H9 (cell line): ENCODE measurements around the gene PDCD1. TPM values are rescaled to one million over a fixed set of nuclear protein-coding genes. Genes with fewer than 3 reads are reported as not detected.
A peak's percentile ranks its signal among the peaks of the same experiment; 100 is the strongest.

Experiments
- DNase-seq: peaks from one replicate; pipeline ENCODE4 v3.0.0-alpha.2; 2017
- H2AFZ ChIP-seq: one replicate; pipeline ENCODE4 v1.6.1; 2013; ENCODE audit warnings: mild to moderate bottlenecking, low read length, control low read depth, moderate library complexity
- H2AK5ac ChIP-seq: 2 replicates; pipeline ENCODE4 v1.6.1; 2013; ENCODE audit warnings: low read length, control low read depth, mixed read lengths; ENCODE audit not compliant: insufficient read length
- H2BK120ac ChIP-seq: one replicate; pipeline ENCODE4 v1.6.1; 2013; ENCODE audit warnings: low read depth, mild to moderate bottlenecking, low read length, control low read depth, inconsistent platforms; ENCODE audit not compliant: poor library complexity, severe bottlenecking
- H2BK12ac ChIP-seq: 2 replicates; pipeline ENCODE4 v1.6.1; 2013; ENCODE audit warnings: low read length, control low read depth, mixed read lengths, low read depth; ENCODE audit not compliant: insufficient read length
- H2BK15ac ChIP-seq: 2 replicates; pipeline ENCODE4 v1.6.1; 2013; ENCODE audit warnings: low read depth, low read length, control low read depth
- H2BK20ac ChIP-seq: one replicate; pipeline ENCODE4 v1.6.1; 2013; ENCODE audit warnings: low read depth, mild to moderate bottlenecking, low read length, control low read depth, inconsistent platforms; ENCODE audit not compliant: poor library complexity, severe bottlenecking
- H2BK5ac ChIP-seq: 2 replicates; pipeline ENCODE4 v1.6.1; 2013; ENCODE audit warnings: low read length, control low read depth, mixed read lengths; ENCODE audit not compliant: insufficient read length
- H3K14ac ChIP-seq: 2 replicates; pipeline ENCODE4 v1.6.1; 2013; ENCODE audit warnings: low read length, control low read depth; ENCODE audit not compliant: insufficient read depth
- H3K18ac ChIP-seq: 2 replicates; pipeline ENCODE4 v1.6.1; 2013; ENCODE audit warnings: low read depth, mild to moderate bottlenecking, mixed read lengths, low read length, control low read depth; ENCODE audit not compliant: insufficient read length
- H3K23ac ChIP-seq: 2 replicates; pipeline ENCODE4 v1.6.1; 2013; ENCODE audit warnings: low read length, control low read depth, mixed read lengths, low read depth; ENCODE audit not compliant: insufficient read length
- H3K23me2 ChIP-seq: 2 replicates; pipeline ENCODE4 v1.6.1; 2013; ENCODE audit warnings: low read depth, mild to moderate bottlenecking, mixed read lengths, low read length, control low read depth; ENCODE audit not compliant: insufficient read length, poor library complexity, severe bottlenecking
- H3K27ac ChIP-seq: 2 replicates; pipeline ENCODE4 v1.5.1; 2013; ENCODE audit warnings: low read length, control low read depth, mixed read lengths, low read depth; ENCODE audit not compliant: insufficient read length
- H3K27me3 ChIP-seq: 2 replicates; pipeline ENCODE4 v1.6.1; 2013; ENCODE audit warnings: low read length, control low read depth, inconsistent platforms; ENCODE audit not compliant: insufficient read depth
- H3K4ac ChIP-seq: 2 replicates; pipeline ENCODE4 v1.6.1; 2013; ENCODE audit warnings: low read depth, mild to moderate bottlenecking, control low read depth, inconsistent platforms, low read length, moderate library complexity
- H3K4me1 ChIP-seq: 2 replicates; pipeline ENCODE4 v1.6.1; 2013; ENCODE audit warnings: low read length, control low read depth, inconsistent platforms; ENCODE audit not compliant: insufficient read depth
- H3K4me2 ChIP-seq: 2 replicates; pipeline ENCODE4 v1.6.1; 2013; ENCODE audit warnings: low read length, control low read depth, mixed read lengths; ENCODE audit not compliant: insufficient read length, insufficient read depth
- H3K56ac ChIP-seq: 2 replicates; pipeline ENCODE4 v1.6.1; 2013; ENCODE audit warnings: low read depth, mild to moderate bottlenecking, mixed read lengths, low read length, control low read depth; ENCODE audit not compliant: insufficient read length
- H3K79me1 ChIP-seq: 2 replicates; pipeline ENCODE4 v1.6.1; 2013; ENCODE audit warnings: low read depth, mild to moderate bottlenecking, moderate library complexity, low read length, control low read depth, inconsistent platforms; ENCODE audit not compliant: insufficient read depth, poor library complexity, severe bottlenecking
- H3K79me2 ChIP-seq: 2 replicates; pipeline ENCODE4 v1.6.1; 2013; ENCODE audit warnings: low read length, control low read depth, inconsistent platforms; ENCODE audit not compliant: insufficient read depth
- H3K9ac ChIP-seq: 2 replicates; pipeline ENCODE4 v1.6.1; 2013; ENCODE audit warnings: low read length, control low read depth, mixed read lengths; ENCODE audit not compliant: insufficient read length; ENCODE audit errors: extremely low read depth
- H3K9me3 ChIP-seq: one replicate; pipeline ENCODE4 v1.6.1; 2013; ENCODE audit warnings: low read depth, low read length, inconsistent platforms; ENCODE audit not compliant: control insufficient read depth
- H3T11ph ChIP-seq: one replicate; pipeline ENCODE4 v1.6.1; 2013; ENCODE audit warnings: mild to moderate bottlenecking, low read length, control low read depth, inconsistent platforms
- H4K20me1 ChIP-seq: one replicate; pipeline ENCODE4 v1.6.1; 2013; ENCODE audit not compliant: control insufficient read depth, insufficient read length, insufficient read depth
- H4K5ac ChIP-seq: 2 replicates; pipeline ENCODE4 v1.6.1; 2013; ENCODE audit warnings: low read depth, mild to moderate bottlenecking, mixed read lengths, low read length, control low read depth; ENCODE audit not compliant: insufficient read length
- H4K8ac ChIP-seq: replicated peaks from 2 replicates; pipeline ENCODE4 v1.6.1; 2013; ENCODE audit warnings: low read length, control low read depth, mixed read lengths, low read depth; ENCODE audit not compliant: insufficient read length
- H4K91ac ChIP-seq: 2 replicates; pipeline ENCODE4 v1.6.1; 2013; ENCODE audit warnings: low read depth, mild to moderate bottlenecking, moderate library complexity, mixed read lengths, low read length, control low read depth; ENCODE audit not compliant: insufficient read length
- H3K27ac Mint-ChIP-seq, 3 experiments: 2 replicates in 2 of 3; 3 replicates in 1 of 3; pipeline ENCODE4 v1.8.0; 2020 to 2021; ENCODE audit warnings: mixed read lengths in 3 of 3, mild to moderate bottlenecking in 1 of 3, moderate library complexity in 1 of 3
- H3K27me3 Mint-ChIP-seq: 2 replicates; pipeline ENCODE4 v1.8.0; 2021; ENCODE audit warnings: low read depth, mild to moderate bottlenecking, moderate library complexity, mixed read lengths
- H3K36me3 Mint-ChIP-seq, 3 experiments: 2 replicates in 2 of 3; 3 replicates in 1 of 3; pipeline ENCODE4 v1.8.0; 2020 to 2021; ENCODE audit warnings: low read depth in 3 of 3, mixed read lengths in 3 of 3; ENCODE audit not compliant: insufficient read depth in 1 of 3
- H3K4me1 Mint-ChIP-seq, 2 experiments: 2 replicates each; pipeline ENCODE4 v1.8.0; 2020; ENCODE audit warnings: mixed read lengths in 2 of 2
- H3K4me3 Mint-ChIP-seq, 2 experiments: 2 replicates in 1 of 2; 3 replicates in 1 of 2; pipeline ENCODE4 v1.8.0; 2020 to 2021; ENCODE audit warnings: mild to moderate bottlenecking in 2 of 2, mixed read lengths in 2 of 2, moderate library complexity in 1 of 2
- H3K9me3 Mint-ChIP-seq, 2 experiments: 2 replicates in 1 of 2; 3 replicates in 1 of 2; pipeline ENCODE4 v1.8.0; 2020; ENCODE audit warnings: mild to moderate bottlenecking in 2 of 2, mixed read lengths in 2 of 2, moderate library complexity in 1 of 2
- WGBS: extraction: QIAGEN DNeasy Blood & Tissue Kit; methylation state at CpG from one replicate; pipeline ENCODE4 v1.1.7; 2013; ENCODE audit warnings: missing lambda C conversion rate, low lambda C conversion rate, mixed read lengths; ENCODE audit not compliant: insufficient read length; ENCODE audit errors: extremely low coverage; 5-methylcytosine and 5-hydroxymethylcytosine counted together
- total RNA-seq: library from RNA; stranded (reverse); gene quantifications from 2 replicates; pipeline ENCODE4 v1.2.1, GENCODE V29; 2021
- TF ChIP-seq, protein P1 (sequence below): fragments of 200-600 bp; sonication (generic); conservative IDR thresholded peaks from 3 replicates; pipeline ENCODE4 v1.8.0; 2021; ENCODE audit warnings: antibody characterized with exemption, mild to moderate bottlenecking

The PDCD1 gene
- total RNA-seq, 1 experiment from 2014 or later, result 1.6 TPM

DNA sequence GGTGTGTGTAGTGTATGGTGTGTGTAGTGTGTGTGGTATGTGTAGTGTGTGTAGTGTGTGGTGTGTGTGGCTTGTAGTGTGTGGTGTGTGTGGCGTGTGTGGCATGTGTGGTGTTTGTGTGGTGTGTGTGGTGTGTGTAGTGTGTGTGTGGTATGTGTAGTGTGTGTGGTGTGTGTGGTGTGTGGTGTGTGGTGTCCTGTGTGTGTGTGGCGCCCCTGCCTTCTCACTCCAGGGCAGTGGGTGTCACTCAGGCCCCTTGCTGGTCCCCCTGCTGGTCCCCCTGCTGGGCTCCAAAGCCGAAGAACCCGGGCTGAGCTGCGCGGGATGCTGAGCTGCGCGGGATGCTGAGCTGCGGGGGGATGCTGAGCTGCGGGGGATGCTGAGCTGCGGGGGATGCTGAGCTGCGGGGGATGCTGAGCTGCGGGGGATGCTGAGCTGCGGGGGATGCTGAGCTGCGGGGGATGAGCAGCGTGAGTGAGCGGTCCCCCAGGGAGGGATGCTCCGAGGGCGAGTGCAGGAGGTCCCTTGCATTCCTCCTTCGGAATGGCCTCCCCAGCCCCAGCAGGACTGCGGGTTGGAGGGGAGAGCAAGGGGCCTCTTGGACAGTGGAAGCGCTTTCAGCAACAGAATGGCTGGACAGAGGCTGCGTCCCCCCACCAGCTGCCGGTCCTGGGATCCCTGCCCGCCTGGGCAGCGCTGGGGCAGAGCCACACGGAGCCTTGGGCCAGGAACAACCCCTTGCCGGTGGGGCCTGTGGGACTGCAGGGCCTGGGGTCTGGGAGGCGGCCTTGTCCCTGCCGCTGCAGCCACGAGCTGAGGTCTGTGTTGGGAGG lies 7.5 kb upstream of the PDCD1 start:
- H2BK120ac ChIP-seq, result no peak overlapping the region
- H3K14ac ChIP-seq, result no peak overlapping the region
- peak overlapping the region in 1 of 2 experiments; percentile 48; a peak in 2 of 5 replicates for H3K4me3 Mint-ChIP-seq
- no peak overlapping the region for H4K91ac ChIP-seq
- H4K8ac ChIP-seq, result no peak overlapping the region
- no peak overlapping the region for H3K9ac ChIP-seq
- H3K9me3 ChIP-seq, result no peaks in the 10 kb centered on the region
- H3T11ph ChIP-seq, result no peak overlapping the region
- H3K4me1 Mint-ChIP-seq, result peaks cover 4 to 21% of the 10 kb centered on the region in 2 experiments
- TF ChIP-seq, protein P1, sequence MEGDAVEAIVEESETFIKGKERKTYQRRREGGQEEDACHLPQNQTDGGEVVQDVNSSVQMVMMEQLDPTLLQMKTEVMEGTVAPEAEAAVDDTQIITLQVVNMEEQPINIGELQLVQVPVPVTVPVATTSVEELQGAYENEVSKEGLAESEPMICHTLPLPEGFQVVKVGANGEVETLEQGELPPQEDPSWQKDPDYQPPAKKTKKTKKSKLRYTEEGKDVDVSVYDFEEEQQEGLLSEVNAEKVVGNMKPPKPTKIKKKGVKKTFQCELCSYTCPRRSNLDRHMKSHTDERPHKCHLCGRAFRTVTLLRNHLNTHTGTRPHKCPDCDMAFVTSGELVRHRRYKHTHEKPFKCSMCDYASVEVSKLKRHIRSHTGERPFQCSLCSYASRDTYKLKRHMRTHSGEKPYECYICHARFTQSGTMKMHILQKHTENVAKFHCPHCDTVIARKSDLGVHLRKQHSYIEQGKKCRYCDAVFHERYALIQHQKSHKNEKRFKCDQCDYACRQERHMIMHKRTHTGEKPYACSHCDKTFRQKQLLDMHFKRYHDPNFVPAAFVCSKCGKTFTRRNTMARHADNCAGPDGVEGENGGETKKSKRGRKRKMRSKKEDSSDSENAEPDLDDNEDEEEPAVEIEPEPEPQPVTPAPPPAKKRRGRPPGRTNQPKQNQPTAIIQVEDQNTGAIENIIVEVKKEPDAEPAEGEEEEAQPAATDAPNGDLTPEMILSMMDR, result no peak
- no peak overlapping the region for H3K4ac ChIP-seq
- H3K4me2 ChIP-seq, result no peak overlapping the region
- H3K36me3 Mint-ChIP-seq, result peaks cover 0 to 6% (median 0%) of the 10 kb centered on the region in 3 experiments; a peak in 2 of 7 replicates
- H3K23ac ChIP-seq, result no peak overlapping the region
- H3K27ac Mint-ChIP-seq, result peak overlapping the region in 2 of 3 experiments; percentile 7 to 85; a peak in 2 of 7 replicates
- no peaks in the 10 kb centered on the region for H3K23me2 ChIP-seq
- no peaks in the 10 kb centered on the region; the same call in 1 of the 2 replicates for H3K27me3 ChIP-seq
- H2AFZ ChIP-seq, result no peak overlapping the region
- no peak overlapping the region for H2BK15ac ChIP-seq
- no peaks in the 10 kb centered on the region for H3K79me2 ChIP-seq
- 100% methylated on average over 1 of the region's 31 CpGs for WGBS
- H2BK5ac ChIP-seq, result no peak overlapping the region
- H3K56ac ChIP-seq, result no peak overlapping the region
- H4K20me1 ChIP-seq, result peaks cover 8% of the 10 kb centered on the region
- H3K27me3 Mint-ChIP-seq, result peaks cover 17% of the 10 kb centered on the region
- DNase-seq, result peak; percentile 63
- H2AK5ac ChIP-seq, result no peak overlapping the region
- H3K18ac ChIP-seq, result no peak overlapping the region
- H3K4me1 ChIP-seq, result no peaks in the 10 kb centered on the region; the same call in 1 of the 2 replicates
- H3K9me3 Mint-ChIP-seq, result peaks cover 19 to 20% of the 10 kb centered on the region in 2 experiments
- no peak overlapping the region for H3K27ac ChIP-seq
- H2BK20ac ChIP-seq, result no peak overlapping the region
- no peak overlapping the region for H4K5ac ChIP-seq
- no peaks in the 10 kb centered on the region for H3K79me1 ChIP-seq
- H2BK12ac ChIP-seq, result no peak overlapping the region
